Measurements from ENCODE around the gene MIB1. TPM values are rescaled to one million over a fixed set of nuclear protein-coding genes. Genes with fewer than 3 reads are reported as not detected.

MIB1 gene
- total RNA-seq, 1 experiment from 2014 or later, result 66.3 TPM

DNA sequence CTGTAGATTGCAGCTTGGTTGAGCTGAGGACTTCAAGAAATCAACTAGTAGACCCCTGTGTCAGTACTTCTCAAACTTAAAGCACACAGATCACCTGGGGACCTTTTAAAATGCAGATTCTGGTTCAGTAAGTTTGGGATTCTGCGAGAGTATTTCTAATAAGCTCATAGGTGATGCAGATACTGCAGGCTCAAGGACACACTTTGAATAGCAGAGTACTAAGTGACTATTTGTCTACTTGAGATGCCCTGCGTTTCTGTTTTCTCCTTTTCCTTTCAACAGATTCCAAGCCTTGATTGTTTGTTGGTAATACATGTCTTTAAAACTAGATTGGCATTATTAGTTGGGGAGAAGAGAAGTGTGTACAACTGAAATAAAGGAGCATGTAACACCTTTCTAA is 6.7 kb downstream of the MIB1 start:
- Histone ChIP-seq H3K4me1 (ENCODE audit: control insufficient read depth, insufficient read depth, low read length) (peaks cover 14% of the 10 kb centered on the region), H3K27me3 (ENCODE audit: control insufficient read depth, insufficient read depth, low read length) (no peaks in the 10 kb centered on the region), H3K9me3 (ENCODE audit: control insufficient read depth, insufficient read depth, low read depth, low read length) (no peaks in the 10 kb centered on the region), H3K27ac (ENCODE audit: low read length) (no peak overlapping the region), H3K36me3 (ENCODE audit: control insufficient read depth, insufficient read depth, low read length) (no peaks in the 10 kb centered on the region; the same call in 1 of the 2 replicates), H3K4me3 (ENCODE audit: low read depth in 2 of 2, low read length in 2 of 2) (no peak overlapping the region)
- TF ChIP-seq, protein P1, sequence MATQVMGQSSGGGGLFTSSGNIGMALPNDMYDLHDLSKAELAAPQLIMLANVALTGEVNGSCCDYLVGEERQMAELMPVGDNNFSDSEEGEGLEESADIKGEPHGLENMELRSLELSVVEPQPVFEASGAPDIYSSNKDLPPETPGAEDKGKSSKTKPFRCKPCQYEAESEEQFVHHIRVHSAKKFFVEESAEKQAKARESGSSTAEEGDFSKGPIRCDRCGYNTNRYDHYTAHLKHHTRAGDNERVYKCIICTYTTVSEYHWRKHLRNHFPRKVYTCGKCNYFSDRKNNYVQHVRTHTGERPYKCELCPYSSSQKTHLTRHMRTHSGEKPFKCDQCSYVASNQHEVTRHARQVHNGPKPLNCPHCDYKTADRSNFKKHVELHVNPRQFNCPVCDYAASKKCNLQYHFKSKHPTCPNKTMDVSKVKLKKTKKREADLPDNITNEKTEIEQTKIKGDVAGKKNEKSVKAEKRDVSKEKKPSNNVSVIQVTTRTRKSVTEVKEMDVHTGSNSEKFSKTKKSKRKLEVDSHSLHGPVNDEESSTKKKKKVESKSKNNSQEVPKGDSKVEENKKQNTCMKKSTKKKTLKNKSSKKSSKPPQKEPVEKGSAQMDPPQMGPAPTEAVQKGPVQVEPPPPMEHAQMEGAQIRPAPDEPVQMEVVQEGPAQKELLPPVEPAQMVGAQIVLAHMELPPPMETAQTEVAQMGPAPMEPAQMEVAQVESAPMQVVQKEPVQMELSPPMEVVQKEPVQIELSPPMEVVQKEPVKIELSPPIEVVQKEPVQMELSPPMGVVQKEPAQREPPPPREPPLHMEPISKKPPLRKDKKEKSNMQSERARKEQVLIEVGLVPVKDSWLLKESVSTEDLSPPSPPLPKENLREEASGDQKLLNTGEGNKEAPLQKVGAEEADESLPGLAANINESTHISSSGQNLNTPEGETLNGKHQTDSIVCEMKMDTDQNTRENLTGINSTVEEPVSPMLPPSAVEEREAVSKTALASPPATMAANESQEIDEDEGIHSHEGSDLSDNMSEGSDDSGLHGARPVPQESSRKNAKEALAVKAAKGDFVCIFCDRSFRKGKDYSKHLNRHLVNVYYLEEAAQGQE (IDR thresholded peaks at IDR 0.05; ENCODE audit: insufficient read depth in 1 of 2, low read depth in 2 of 2, low read length in 1 of 2), result no peak
- no peak for TF ChIP-seq TCF7L2 (IDR thresholded peaks at IDR 0.05; ENCODE audit: low read depth, low read length)
- no peak for TF ChIP-seq SIN3A (IDR thresholded peaks at IDR 0.05; ENCODE audit: borderline replicate concordance, insufficient read depth, low read depth, low read length)
- no peak for TF ChIP-seq POLR2AphosphoS5 (IDR thresholded peaks at IDR 0.05; ENCODE audit: low read depth, low read length)
- TF ChIP-seq, protein P2, sequence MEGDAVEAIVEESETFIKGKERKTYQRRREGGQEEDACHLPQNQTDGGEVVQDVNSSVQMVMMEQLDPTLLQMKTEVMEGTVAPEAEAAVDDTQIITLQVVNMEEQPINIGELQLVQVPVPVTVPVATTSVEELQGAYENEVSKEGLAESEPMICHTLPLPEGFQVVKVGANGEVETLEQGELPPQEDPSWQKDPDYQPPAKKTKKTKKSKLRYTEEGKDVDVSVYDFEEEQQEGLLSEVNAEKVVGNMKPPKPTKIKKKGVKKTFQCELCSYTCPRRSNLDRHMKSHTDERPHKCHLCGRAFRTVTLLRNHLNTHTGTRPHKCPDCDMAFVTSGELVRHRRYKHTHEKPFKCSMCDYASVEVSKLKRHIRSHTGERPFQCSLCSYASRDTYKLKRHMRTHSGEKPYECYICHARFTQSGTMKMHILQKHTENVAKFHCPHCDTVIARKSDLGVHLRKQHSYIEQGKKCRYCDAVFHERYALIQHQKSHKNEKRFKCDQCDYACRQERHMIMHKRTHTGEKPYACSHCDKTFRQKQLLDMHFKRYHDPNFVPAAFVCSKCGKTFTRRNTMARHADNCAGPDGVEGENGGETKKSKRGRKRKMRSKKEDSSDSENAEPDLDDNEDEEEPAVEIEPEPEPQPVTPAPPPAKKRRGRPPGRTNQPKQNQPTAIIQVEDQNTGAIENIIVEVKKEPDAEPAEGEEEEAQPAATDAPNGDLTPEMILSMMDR (IDR thresholded peaks at IDR 0.05), result no peak
- no TSS peak for BruUV-seq (replicated peaks)
- intact Hi-C loops (cut with micrococcal nuclease; ENCODE audit: unreplicated experiment) (no loop called here), in situ Hi-C loops (cut with HindIII; ENCODE audit: low pct_unique_long_range_greater_than_20kb, low sequenced_read_pairs) (no loop called here)
- ChIA-PET POLR2A (no interaction called here), CTCF (no interaction called here)
- no peak for DNase-seq (ENCODE audit: low read depth, low spot score)
- no peak for ATAC-seq

DNA sequence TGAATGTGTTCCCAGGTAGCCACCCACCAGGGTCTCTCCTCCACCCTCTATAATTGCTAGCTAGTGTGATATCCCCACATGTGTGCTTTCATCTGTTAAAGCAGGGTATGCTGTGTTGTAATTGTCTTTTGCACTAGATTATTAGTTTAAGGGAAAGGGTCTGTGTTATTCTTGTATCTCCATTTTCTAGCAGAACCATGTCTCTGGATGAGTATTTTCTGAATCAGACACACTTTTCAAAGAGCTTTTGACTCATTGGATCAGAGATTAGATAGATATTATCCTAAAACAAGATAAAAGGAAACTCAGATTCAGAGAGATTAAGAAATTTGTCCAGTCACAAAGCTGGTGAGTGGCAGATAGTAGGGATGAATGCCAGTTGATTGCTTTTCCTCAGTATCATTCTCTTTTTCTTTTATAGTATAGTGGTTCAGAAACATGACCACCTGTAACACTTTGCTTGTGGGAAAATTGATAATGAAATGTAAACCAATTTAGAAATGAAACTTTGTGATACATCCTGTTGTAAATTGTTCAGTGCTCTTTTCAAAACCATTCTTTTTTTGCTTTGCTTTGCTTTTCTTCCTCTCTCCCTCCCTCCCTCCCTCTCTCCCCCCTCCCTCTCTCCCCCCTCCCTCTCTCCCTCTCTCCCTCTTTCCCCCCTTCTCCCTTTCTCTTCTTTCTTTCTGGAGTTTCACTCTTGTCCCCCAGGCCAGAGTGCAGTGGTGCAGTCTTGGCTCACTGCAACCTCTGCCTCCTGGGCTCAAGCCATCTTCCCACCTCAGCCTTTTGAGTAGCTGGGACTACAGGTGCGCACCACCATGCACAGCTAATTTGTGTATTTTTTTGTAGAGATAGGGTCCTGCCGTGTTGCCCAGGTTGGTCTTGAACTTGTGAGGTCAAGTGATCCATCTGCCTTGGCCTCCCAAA is 7.4 kb downstream of the MIB1 start:
- ChIA-PET CTCF (no interaction called here), POLR2A (no interaction called here)
- Histone ChIP-seq H3K9me3 (ENCODE audit: control insufficient read depth, insufficient read depth, low read depth, low read length) (no peaks in the 10 kb centered on the region), H3K4me3 (ENCODE audit: low read depth in 2 of 2, low read length in 2 of 2) (no peak overlapping the region), H3K27me3 (ENCODE audit: control insufficient read depth, insufficient read depth, low read length) (no peaks in the 10 kb centered on the region), H3K27ac (ENCODE audit: low read length) (no peak overlapping the region), H3K36me3 (ENCODE audit: control insufficient read depth, insufficient read depth, low read length) (no peaks in the 10 kb centered on the region), H3K4me1 (ENCODE audit: control insufficient read depth, insufficient read depth, low read length) (peaks cover 14% of the 10 kb centered on the region)
- no TSS peak for BruUV-seq (replicated peaks)
- no peak for DNase-seq (ENCODE audit: low read depth, low spot score)
- intact Hi-C loops (cut with micrococcal nuclease; ENCODE audit: unreplicated experiment) (no loop called here), in situ Hi-C loops (cut with HindIII; ENCODE audit: low pct_unique_long_range_greater_than_20kb, low sequenced_read_pairs) (no loop called here)
- ATAC-seq, result no peak
- TF ChIP-seq SIN3A (IDR thresholded peaks at IDR 0.05; ENCODE audit: borderline replicate concordance, insufficient read depth, low read depth, low read length) (no peak), POLR2AphosphoS5 (IDR thresholded peaks at IDR 0.05; ENCODE audit: low read depth, low read length) (no peak), TCF7L2 (IDR thresholded peaks at IDR 0.05; ENCODE audit: low read depth, low read length) (no peak)
- TF ChIP-seq, protein P1 (IDR thresholded peaks at IDR 0.05; ENCODE audit: insufficient read depth in 1 of 2, low read depth in 2 of 2, low read length in 1 of 2), result no peak
- TF ChIP-seq, protein P2 (IDR thresholded peaks at IDR 0.05), result no peak
